ENCODE data around the gene FLNB.

FLNB gene

DNA sequence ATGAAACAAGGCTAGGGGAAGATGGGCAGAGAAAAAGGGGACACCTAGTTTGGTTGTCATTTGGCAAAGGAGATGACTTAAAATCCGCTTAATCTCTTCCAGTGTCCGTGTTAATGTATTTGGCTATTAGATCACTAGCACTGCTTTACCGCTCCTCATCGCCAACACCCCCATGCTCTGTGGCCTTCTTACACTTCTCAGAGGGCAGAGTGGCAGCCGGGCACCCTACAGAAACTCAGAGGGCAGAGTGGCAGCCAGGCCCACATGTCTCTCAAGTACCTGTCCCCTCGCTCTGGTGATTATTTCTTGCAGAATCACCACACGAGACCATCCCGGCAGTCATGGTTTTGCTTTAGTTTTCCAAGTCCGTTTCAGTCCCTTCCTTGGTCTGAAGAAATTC is 162.9 kb downstream of the FLNB start:
- TF ChIP-seq, protein P1, sequence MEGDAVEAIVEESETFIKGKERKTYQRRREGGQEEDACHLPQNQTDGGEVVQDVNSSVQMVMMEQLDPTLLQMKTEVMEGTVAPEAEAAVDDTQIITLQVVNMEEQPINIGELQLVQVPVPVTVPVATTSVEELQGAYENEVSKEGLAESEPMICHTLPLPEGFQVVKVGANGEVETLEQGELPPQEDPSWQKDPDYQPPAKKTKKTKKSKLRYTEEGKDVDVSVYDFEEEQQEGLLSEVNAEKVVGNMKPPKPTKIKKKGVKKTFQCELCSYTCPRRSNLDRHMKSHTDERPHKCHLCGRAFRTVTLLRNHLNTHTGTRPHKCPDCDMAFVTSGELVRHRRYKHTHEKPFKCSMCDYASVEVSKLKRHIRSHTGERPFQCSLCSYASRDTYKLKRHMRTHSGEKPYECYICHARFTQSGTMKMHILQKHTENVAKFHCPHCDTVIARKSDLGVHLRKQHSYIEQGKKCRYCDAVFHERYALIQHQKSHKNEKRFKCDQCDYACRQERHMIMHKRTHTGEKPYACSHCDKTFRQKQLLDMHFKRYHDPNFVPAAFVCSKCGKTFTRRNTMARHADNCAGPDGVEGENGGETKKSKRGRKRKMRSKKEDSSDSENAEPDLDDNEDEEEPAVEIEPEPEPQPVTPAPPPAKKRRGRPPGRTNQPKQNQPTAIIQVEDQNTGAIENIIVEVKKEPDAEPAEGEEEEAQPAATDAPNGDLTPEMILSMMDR (IDR thresholded peaks at IDR 0.05) = no peak
- H3K27me3 ChIP-seq = peaks cover 6% of the 10 kb centered on the region

DNA sequence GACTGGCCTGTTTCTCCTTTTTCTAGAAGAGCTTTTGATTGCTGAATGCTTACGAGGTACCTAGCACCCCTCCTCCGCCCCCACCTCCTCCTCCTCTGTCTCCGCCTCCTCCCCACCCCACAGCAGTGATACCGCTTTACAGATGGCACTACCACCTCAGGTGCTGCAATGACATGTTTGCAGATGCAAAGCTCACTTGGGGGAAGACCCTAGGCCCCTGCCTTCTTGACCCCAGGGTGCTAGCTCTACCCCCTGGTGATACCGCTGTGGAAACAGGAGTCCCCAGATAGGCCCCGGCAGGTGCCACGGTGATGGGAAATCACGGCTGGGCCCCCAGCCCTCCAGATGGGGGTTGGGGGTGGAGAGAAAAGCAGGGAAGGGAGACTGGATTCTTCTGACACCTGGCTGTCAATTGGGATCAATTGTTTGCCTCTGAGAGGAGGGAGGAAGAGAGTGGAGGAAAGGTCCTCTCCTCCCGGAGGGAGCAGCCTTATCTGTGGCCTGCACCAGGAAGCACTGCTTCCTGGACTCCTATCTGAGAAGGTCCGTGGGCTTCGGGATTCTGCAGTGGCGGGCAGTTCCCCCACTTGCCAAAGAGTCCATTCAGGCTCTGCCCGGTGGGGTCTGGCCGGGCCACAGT is 164.9 kb downstream of the FLNB start:
- TF ChIP-seq, protein P1 (IDR thresholded peaks at IDR 0.05) = no peak
- Histone ChIP-seq H3K27me3 (peaks cover 14% of the 10 kb centered on the region), H3K36me3 (no peaks in the 10 kb centered on the region), H3K4me3 (ENCODE audit: low read depth in 1 of 2, low read length in 1 of 2) (no peak overlapping the region), H3K27ac (no peak overlapping the region), H3K4me1 (ENCODE audit: control insufficient read depth in 1 of 2, insufficient read depth in 1 of 2, low read depth in 1 of 2, low read length in 1 of 2) (peaks cover 7% of the 10 kb centered on the region in 2 experiments), H3K9me3 (no peaks in the 10 kb centered on the region)

More for the DNA sequence above, 162.9 kb downstream of the FLNB start:
- Histone ChIP-seq H3K4me3 (ENCODE audit: low read depth in 1 of 2, low read length in 1 of 2) (no peak overlapping the region), H3K36me3 (no peaks in the 10 kb centered on the region), H3K4me1 (ENCODE audit: control insufficient read depth in 1 of 2, insufficient read depth in 1 of 2, low read depth in 1 of 2, low read length in 1 of 2) (no peaks in the 10 kb centered on the region), H3K27ac (no peak overlapping the region), H3K9me3 (no peaks in the 10 kb centered on the region)

DNA sequence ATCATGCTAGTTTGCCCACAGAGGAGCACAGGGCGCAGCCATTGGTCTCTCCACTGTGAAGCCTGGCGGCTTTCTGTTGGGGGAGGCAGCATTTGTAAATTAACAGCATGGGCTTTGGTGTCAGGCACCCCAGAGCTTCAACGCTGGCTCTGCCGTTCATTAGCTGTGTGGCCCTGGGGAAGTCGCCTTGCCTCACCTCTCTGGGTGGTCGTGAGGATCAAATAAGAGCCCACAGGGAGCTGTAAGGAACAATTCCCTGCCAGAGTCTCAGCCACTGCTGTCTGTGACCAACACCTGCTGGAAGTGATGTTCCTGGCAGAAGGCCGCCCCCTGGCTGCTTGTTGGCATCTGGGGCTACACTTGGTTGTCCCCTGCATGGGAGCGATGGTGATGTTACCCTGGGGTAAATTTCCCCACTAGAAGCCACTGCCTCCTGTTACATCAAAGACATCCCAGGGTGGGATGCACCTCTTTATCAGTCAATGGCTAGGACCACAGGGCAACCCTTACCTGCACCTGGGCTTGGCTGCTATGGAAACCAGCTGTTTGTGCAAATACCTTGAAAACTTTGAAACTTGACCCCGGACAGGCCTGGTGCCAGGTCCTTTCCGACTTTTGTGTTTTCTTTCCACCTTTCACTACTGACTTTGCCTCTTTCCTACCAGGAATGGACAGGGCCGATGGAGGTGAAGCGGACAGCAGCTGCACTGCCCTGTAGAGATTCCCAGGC is 165.6 kb downstream of the FLNB start:
- Histone ChIP-seq H3K4me3 (ENCODE audit: low read depth in 1 of 2, low read length in 1 of 2) (no peak overlapping the region), H3K27me3 (peaks cover 21% of the 10 kb centered on the region), H3K9me3 (no peaks in the 10 kb centered on the region), H3K27ac (no peak overlapping the region), H3K4me1 (ENCODE audit: control insufficient read depth in 1 of 2, insufficient read depth in 1 of 2, low read depth in 1 of 2, low read length in 1 of 2) (peaks cover 8 to 9% of the 10 kb centered on the region in 2 experiments), H3K36me3 (no peaks in the 10 kb centered on the region)
- TF ChIP-seq, protein P1 (IDR thresholded peaks at IDR 0.05) = no peak

DNA sequence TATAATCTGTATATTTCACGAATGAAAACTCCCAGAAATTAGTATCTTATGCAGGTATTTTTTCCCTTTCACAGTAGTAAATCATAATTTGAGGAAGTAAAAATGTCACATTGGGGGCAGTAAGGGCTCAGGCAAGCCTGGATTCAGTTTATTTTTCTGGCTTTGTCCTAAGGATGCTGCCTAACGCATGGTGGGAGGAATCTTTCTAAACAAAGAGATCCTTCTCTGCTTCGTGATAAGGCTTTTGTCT is 166.9 kb downstream of the FLNB start:
- Histone ChIP-seq H3K4me1 (ENCODE audit: control insufficient read depth in 1 of 2, insufficient read depth in 1 of 2, low read depth in 1 of 2, low read length in 1 of 2) (peaks cover 8 to 9% of the 10 kb centered on the region in 2 experiments), H3K36me3 (no peaks in the 10 kb centered on the region), H3K27ac (no peak overlapping the region), H3K4me3 (ENCODE audit: low read depth in 1 of 2, low read length in 1 of 2) (no peak overlapping the region), H3K27me3 (peaks cover 23% of the 10 kb centered on the region), H3K9me3 (no peaks in the 10 kb centered on the region)
- TF ChIP-seq, protein P1 (IDR thresholded peaks at IDR 0.05) = no peak

DNA sequence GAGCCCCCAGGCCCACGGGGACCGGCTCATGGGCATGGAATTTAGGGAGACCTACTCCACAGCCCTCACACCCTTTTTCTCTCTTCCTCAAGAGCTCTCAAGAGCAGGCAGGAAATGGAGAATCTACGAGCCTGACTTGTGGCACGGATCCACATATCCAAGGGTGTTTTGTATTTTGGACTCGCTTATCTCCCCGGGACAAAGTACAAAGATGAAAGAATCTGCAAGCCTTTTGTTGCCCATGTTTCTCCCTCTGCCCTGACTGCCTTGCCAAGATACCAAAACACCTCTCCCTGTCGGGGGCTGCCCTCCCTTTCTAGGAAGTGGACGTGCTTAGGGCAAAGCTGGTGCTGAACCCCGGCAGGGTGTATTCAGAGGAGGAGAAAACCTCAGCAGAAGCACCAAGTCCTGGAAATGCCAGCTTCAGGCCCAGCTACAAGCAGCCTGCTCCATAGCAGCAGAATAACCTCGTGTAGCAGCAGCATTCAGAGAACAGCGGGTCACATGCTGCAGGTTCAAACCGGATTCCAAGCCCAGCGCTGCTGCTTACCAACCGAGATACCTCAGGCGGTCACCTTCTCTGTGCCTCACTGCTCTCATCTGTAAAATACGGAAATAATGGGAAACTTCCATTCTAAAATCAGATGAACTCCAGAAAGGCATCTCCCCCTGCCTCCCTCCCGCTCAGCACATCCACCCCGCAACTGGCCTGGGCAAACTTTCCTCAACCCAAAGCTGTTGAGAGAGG is 167.4 kb downstream of the FLNB start:
- H3K27ac ChIP-seq = no peak overlapping the region
- TF ChIP-seq, protein P1 (IDR thresholded peaks at IDR 0.05) = no peak
- H3K4me1 ChIP-seq (ENCODE audit: control insufficient read depth in 1 of 2, insufficient read depth in 1 of 2, low read depth in 1 of 2, low read length in 1 of 2) = peaks cover 8 to 9% of the 10 kb centered on the region in 2 experiments
- H3K9me3 ChIP-seq = no peaks in the 10 kb centered on the region
- peaks cover 23% of the 10 kb centered on the region for H3K27me3 ChIP-seq
- H3K4me3 ChIP-seq (ENCODE audit: low read depth in 1 of 2, low read length in 1 of 2) = no peak overlapping the region
- no peaks in the 10 kb centered on the region for H3K36me3 ChIP-seq
